ENCODE results near the gene CYYR1. TPM values are rescaled to one million over a fixed set of nuclear protein-coding genes. Genes with fewer than 3 reads are reported as not detected.

The CYYR1 gene
- polyA plus RNA-seq, 1 donor (not counting 4 experiments of a cell fraction or from before 2014, with no cell fraction given) = 1.5 TPM

DNA sequence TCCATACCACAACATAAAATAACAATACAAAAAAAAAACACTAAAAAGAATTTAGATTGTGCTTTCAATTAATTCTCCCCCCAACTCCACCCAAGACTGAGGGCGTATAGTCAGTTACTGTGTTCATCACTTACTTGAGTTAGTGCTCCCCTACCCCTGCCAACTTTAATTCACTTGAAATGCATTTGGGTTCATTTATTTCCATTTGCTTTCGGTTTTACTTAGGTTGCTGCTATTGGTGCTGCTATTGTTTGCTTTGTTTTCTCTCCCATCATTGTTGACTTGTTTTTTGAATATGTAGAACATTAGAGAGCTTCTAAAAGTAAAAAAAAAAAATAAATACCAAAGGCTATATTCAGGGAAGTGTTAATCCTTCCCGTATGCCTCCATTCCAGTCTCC is 10.7 kb upstream of the CYYR1 start:
- Histone ChIP-seq H4K20me1 (ENCODE audit: control insufficient read depth, extremely low read depth, insufficient read depth, low read length) (no peaks in the 10 kb centered on the region), H3K36me3 (ENCODE audit: control insufficient read depth in 2 of 2, extremely low read depth in 1 of 2, insufficient read depth in 2 of 2, low read length in 2 of 2) (no peaks in the 10 kb centered on the region), H3K9me1 (ENCODE audit: control insufficient read depth, extremely low read depth, insufficient read depth, low read length) (no peaks in the 10 kb centered on the region), H3K79me2 (ENCODE audit: control insufficient read depth, insufficient read depth, low read length) (no peaks in the 10 kb centered on the region), H3K4me2 (ENCODE audit: control insufficient read depth, extremely low read depth, insufficient read depth, low read depth, low read length) (no peak overlapping the region), H3K27me3 (ENCODE audit: control insufficient read depth, extremely low read depth, insufficient read depth, low read length) (no peaks in the 10 kb centered on the region), H3K4me1 (ENCODE audit: control insufficient read depth, extremely low read depth, insufficient read depth, low read length) (peaks cover 11% of the 10 kb centered on the region), H3K4me3 (ENCODE audit: control insufficient read depth in 2 of 3, extremely low read depth in 1 of 3, insufficient read depth in 2 of 3, low read depth in 1 of 3, low read length in 3 of 3) (no peak overlapping the region), H3K9me3 (ENCODE audit: control insufficient read depth, low read depth, low read length) (no peaks in the 10 kb centered on the region), H3K9ac (ENCODE audit: control insufficient read depth, extremely low read depth, insufficient read depth, low read length) (no peak overlapping the region), H2AFZ (ENCODE audit: control insufficient read depth, low read length) (no peak overlapping the region), H3K27ac (ENCODE audit: control insufficient read depth, insufficient read depth, low read length) (no peak overlapping the region)
- FAIRE-seq (no peak), DNase-seq (ENCODE audit: low read depth, low spot score) (no peak)
- dilution Hi-C loops (cut with MboI; ENCODE audit: extremely low pct_ligation_motif_present, low sequenced_read_pairs) = no loop called here
- TF ChIP-seq, protein P1, sequence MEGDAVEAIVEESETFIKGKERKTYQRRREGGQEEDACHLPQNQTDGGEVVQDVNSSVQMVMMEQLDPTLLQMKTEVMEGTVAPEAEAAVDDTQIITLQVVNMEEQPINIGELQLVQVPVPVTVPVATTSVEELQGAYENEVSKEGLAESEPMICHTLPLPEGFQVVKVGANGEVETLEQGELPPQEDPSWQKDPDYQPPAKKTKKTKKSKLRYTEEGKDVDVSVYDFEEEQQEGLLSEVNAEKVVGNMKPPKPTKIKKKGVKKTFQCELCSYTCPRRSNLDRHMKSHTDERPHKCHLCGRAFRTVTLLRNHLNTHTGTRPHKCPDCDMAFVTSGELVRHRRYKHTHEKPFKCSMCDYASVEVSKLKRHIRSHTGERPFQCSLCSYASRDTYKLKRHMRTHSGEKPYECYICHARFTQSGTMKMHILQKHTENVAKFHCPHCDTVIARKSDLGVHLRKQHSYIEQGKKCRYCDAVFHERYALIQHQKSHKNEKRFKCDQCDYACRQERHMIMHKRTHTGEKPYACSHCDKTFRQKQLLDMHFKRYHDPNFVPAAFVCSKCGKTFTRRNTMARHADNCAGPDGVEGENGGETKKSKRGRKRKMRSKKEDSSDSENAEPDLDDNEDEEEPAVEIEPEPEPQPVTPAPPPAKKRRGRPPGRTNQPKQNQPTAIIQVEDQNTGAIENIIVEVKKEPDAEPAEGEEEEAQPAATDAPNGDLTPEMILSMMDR (optimal IDR thresholded peaks at IDR 0.05 in 1 of 3, IDR thresholded peaks at IDR 0.05 in 1 of 3, conservative IDR thresholded peaks at IDR 0.05 in 1 of 3; ENCODE audit: extremely low read depth in 1 of 3, insufficient read depth in 2 of 3, low read length in 3 of 3) = no peak
- TF ChIP-seq EZH2 (IDR thresholded peaks at IDR 0.05; ENCODE audit: low read length) = no peak

DNA sequence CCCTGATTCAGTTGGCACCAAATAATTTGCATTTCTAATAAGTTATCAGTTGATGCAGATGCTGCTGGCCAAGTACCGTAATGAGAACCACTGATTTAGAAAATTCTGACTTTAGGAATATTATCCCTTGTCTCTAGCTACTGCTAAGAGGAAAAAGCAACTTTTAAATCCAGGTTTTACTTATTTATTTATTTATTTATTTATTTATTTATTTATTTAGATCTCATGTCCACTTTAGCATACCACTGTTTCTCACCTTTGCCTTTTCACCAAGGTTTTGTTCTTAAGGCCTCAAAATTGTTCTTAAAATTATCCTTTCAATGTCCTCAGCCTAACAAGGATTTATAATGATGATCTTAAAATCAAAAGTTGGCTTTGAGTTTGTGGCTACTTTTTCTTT is 8.7 kb upstream of the CYYR1 start:
- H3K27ac ChIP-seq (ENCODE audit: control insufficient read depth, insufficient read depth, low read length) = no peak overlapping the region
- no peaks in the 10 kb centered on the region for H3K9me1 ChIP-seq (ENCODE audit: control insufficient read depth, extremely low read depth, insufficient read depth, low read length)
- H3K79me2 ChIP-seq (ENCODE audit: control insufficient read depth, insufficient read depth, low read length) = no peaks in the 10 kb centered on the region
- DNase-seq (ENCODE audit: low read depth, low spot score) (no peak), FAIRE-seq (no peak)
- no peak overlapping the region for H2AFZ ChIP-seq (ENCODE audit: control insufficient read depth, low read length)
- H3K4me2 ChIP-seq (ENCODE audit: control insufficient read depth, extremely low read depth, insufficient read depth, low read depth, low read length) = no peak overlapping the region
- no peaks in the 10 kb centered on the region for H4K20me1 ChIP-seq (ENCODE audit: control insufficient read depth, extremely low read depth, insufficient read depth, low read length)
- no peaks in the 10 kb centered on the region for H3K27me3 ChIP-seq (ENCODE audit: control insufficient read depth, extremely low read depth, insufficient read depth, low read length)
- TF ChIP-seq EZH2 (IDR thresholded peaks at IDR 0.05; ENCODE audit: low read length) = no peak
- TF ChIP-seq, protein P1 (optimal IDR thresholded peaks at IDR 0.05 in 1 of 3, IDR thresholded peaks at IDR 0.05 in 1 of 3, conservative IDR thresholded peaks at IDR 0.05 in 1 of 3; ENCODE audit: extremely low read depth in 1 of 3, insufficient read depth in 2 of 3, low read length in 3 of 3) = no peak
- H3K4me1 ChIP-seq (ENCODE audit: control insufficient read depth, extremely low read depth, insufficient read depth, low read length) = no peaks in the 10 kb centered on the region
- no peaks in the 10 kb centered on the region for H3K9me3 ChIP-seq (ENCODE audit: control insufficient read depth, low read depth, low read length)
- no peaks in the 10 kb centered on the region for H3K36me3 ChIP-seq (ENCODE audit: control insufficient read depth in 2 of 2, extremely low read depth in 1 of 2, insufficient read depth in 2 of 2, low read length in 2 of 2)
- no peak overlapping the region for H3K4me3 ChIP-seq (ENCODE audit: control insufficient read depth in 2 of 3, extremely low read depth in 1 of 3, insufficient read depth in 2 of 3, low read depth in 1 of 3, low read length in 3 of 3)
- dilution Hi-C loops (cut with MboI; ENCODE audit: extremely low pct_ligation_motif_present, low sequenced_read_pairs) = no loop called here
- no peak overlapping the region for H3K9ac ChIP-seq (ENCODE audit: control insufficient read depth, extremely low read depth, insufficient read depth, low read length)

All from keratinocyte (primary cell).